ENCODE data around the gene FFAR3.
"Not testable (repeated sequence)": the region's sequence is repeated elsewhere in the genome, so short reads cannot be mapped to it uniquely, and the experiment has no call there.

Gene FFAR3

DNA sequence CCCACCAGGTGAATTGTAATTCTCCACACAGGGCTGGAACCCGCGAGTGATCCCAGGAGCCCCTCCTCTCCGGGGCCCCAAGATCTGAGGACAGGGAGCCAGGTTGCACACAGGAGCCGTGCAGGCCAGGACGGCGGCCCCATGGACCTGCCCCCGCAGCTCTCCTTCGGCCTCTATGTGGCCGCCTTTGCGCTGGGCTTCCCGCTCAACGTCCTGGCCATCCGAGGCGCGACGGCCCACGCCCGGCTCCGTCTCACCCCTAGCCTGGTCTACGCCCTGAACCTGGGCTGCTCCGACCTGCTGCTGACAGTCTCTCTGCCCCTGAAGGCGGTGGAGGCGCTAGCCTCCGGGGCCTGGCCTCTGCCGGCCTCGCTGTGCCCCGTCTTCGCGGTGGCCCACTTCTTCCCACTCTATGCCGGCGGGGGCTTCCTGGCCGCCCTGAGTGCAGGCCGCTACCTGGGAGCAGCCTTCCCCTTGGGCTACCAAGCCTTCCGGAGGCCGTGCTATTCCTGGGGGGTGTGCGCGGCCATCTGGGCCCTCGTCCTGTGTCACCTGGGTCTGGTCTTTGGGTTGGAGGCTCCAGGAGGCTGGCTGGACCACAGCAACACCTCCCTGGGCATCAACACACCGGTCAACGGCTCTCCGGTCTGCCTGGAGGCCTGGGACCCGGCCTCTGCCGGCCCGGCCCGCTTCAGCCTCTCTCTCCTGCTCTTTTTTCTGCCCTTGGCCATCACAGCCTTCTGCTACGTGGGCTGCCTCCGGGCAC, 6.7 kb upstream of the FFAR3 start:
- DNase-seq = no peak

DNA sequence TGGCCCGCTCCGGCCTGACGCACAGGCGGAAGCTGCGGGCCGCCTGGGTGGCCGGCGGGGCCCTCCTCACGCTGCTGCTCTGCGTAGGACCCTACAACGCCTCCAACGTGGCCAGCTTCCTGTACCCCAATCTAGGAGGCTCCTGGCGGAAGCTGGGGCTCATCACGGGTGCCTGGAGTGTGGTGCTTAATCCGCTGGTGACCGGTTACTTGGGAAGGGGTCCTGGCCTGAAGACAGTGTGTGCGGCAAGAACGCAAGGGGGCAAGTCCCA, 6.1 kb upstream of the FFAR3 start:
- DNase-seq = no peak

DNA sequence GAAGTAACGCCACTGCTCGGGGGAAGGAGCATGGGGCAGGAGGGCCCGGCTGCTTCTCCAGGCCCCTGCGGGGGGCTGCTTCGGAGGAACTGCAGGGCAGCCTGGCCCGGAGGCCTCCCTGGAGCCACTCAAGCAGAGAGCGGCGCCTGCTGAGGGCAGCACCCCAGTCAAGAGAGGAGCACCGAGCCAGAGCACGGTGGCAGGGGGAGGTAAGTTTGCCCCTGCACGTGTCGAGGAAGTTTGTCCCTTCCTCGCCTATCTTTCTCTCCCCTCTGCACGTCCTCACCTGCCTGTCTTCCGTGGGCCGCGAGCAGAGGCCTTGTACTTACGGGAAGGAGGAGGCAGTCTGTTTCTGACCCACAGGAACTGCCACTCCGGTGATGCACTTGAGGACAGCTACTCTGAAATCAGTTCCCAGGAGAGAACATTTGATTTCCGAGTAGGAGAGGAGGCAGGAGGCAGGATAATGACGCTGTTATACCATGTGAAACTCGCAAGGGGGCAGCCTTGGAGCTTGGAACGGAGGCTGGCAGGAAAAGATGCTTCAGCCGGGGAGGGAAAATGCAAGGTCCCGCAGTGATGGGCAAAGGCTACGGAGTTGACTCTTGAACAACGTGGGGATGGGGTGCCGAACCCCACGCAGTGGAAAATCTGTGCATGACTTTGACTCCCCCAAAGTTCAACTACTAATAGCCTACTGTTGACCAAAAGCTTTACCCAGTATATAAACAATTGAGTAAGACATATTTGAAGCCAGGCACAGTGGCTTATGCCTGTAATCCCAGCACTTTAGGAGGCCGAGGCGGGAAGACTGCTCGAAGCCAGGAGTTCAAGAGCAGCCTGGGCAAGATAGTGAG, 5.6 kb upstream of the FFAR3 start:
- peak; percentile 48 for DNase-seq

DNA sequence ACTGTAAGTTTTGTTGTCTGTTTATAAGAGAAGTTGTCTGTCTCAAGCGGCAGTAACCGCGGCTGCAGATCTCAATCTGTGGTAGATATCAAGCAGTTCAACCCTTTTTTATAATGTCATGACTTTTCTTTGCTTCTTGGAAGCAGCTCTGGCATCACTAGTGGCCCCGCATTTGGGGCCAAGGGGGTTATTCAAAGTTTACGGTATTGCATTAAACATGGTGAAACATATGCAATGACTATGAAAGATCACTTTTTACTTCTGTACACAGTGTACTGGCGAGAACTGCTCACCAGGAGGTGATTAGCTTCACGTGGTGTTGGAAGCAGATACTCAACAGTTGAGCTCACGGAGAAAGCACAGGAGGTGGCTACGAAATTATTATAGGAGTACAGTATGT, 4.6 kb upstream of the FFAR3 start:
- no peak for DNase-seq

DNA sequence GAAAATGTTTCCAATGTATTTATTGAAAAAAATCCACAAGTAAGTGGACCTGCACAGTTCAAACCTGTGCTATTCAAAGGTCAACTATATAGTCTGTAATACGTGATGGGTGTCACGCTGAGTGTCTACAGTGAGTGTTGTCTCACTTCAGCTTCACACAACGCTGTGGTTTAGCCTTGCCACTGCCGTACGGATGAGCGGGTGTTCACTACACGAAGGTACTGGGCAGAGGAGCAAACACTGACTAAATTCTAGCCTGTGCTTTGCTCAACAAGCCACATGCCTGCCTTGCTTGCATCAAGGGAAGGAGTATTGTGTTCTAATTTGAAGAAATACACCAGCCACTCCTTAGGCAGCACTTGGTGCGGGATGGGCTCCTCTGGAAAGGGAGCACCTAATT, 3.4 kb upstream of the FFAR3 start:
- DNase-seq = no peak

DNA sequence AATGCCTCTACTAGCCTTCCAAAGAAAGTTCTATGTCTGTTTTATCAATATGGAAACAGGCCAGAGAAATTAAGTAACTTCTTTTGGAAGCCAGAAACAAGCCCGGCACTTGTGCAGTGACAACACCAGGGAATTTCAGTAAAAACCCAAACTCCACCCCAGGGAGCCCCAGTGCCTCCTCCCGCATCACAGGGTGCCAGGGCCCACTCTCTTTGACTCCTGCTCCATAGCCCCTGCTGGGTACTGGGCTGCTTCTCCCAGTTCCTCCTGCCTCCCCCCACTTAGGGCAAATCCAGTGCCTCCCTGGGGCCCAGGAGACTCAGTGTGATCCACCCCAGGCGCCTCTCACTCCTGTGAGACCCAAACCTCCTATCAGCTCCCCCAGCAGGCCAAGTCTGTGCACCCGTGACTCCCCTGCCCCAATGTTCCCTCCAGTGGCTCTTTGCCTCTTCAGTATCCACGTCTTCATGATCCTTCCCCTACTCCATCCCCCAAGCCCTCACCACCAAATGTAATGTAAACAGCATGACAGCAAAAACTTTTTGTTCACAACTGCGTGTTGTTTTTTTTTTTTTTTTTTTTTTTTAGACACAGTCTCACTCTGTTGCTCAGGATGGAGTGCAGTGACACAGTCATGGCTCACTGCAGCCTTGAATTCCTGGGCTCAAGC, 2.3 kb upstream of the FFAR3 start:
- DNase-seq = no peak

DNA sequence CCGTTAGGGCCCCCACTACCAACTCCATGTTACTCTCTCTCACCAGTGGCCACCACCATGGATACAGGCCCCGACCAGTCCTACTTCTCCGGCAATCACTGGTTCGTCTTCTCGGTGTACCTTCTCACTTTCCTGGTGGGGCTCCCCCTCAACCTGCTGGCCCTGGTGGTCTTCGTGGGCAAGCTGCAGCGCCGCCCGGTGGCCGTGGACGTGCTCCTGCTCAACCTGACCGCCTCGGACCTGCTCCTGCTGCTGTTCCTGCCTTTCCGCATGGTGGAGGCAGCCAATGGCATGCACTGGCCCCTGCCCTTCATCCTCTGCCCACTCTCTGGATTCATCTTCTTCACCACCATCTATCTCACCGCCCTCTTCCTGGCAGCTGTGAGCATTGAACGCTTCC, 574 bp downstream of the FFAR3 start:
- DNase-seq = not testable (repeated sequence)

DNA sequence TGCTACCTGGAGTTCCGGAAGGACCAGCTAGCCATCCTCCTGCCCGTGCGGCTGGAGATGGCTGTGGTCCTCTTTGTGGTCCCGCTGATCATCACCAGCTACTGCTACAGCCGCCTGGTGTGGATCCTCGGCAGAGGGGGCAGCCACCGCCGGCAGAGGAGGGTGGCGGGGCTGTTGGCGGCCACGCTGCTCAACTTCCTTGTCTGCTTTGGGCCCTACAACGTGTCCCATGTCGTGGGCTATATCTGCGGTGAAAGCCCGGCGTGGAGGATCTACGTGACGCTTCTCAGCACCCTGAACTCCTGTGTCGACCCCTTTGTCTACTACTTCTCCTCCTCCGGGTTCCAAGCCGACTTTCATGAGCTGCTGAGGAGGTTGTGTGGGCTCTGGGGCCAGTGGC, 1.1 kb downstream of the FFAR3 start:
- DNase-seq = not testable (repeated sequence)

DNA sequence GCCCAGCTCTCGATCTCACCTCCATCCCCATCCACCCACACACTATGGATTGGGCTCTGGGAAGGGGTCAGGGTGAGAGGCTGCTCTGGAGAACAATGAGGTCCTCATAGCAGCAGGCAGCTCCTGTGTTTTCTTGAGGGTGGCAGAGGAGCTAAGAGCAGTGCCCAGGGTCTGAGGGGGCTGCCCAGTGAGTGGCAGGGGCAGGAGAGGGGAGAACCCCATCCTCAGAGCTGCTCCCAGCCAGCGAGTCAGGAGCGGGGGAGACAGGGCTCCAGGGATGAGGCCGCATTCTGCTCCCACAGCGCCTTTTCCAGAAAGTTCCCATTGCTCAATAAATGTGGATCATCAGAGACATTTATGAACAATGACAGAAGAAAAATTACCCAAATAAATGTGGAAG, 1.8 kb downstream of the FFAR3 start:
- not testable (repeated sequence) for DNase-seq

DNA sequence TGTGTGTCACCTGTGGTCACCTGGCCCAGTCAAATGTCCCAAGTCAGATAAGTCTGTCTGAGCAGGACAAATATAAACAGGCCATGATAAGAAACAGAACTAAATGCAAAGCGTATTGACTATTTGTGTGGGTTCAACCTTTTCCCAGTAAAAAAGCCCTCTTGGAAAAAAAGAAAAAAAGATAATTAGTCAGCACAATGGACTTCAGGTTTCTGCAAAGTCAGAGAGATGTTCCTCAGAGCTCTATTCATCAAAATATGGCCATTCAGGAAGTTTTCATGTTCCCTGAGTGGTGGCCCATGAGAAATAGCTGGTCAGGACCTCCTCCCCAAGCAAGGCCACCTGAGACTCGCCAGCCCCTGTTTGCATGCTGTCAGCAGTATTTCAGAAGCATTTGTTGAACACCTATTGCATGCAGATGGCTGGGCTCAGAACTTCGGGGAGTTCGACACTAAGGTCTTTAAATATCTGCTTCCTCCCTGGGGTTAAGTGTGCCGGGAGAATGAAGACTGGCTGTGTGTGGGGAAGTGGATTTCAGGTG, 2.7 kb downstream of the FFAR3 start:
- DNase-seq = no peak

DNA sequence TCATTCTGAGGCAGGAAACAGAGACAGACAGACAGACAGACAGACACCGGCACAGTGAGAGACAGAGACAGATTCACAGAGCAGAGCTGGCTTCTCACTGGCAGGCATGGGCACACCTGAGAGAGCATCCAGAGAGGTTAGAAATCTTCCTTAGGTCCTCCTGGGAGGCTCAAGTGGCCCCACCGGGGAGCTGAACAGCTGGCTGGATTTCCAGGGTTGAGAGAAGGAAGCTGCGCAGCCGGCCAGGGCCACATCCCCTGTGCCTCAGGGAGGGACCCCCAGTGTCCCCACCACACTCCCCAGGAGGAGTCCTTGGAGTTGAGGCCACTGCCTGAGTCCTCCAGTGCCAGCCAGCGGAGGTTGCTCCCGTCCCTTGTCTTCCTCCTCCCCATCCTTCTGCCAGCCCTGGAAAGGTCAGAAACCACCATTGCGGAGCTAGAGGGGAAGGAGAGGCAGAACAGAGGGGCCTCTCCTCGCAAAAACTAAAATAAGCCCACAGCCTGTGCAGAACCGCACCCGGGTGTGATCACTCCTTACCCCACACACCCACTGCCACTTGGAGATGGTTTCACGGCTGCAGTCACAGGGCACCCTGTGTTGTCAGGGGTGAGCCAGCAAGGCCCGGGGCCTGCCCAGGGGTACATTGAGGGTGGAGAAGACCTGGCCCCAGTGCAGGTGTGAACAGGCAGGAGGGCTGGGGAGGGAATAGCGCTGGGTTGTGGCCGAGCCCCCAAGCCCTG, 4.2 kb downstream of the FFAR3 start:
- DNase-seq = no peak

DNA sequence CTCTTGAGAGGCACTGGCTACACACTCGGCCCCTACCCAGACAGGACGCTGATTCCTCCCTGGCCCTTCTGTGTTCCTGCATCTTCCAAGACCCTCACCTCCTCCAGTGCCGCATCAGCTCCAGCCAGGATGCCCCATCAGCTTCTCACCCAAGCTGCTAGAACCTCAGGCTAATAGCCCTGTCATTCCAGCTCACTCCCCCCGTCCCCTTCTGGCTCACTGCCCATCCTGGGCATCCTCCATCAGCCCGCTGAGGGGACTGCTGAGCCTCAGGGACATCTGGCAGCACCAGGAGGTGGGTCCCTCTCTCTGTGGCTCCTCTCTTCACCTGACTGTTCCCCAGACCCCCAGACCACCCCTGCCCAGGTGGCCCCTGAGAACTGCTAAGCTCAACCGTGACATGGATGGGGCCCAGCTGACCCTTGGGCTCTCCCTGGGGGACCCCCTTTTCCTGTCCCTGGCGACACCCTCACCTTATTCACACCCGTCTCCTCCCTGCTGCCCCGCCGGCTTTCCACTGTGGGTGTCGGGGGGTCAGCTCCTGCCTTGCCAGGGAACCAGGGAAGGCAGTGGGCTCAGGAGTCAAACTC, 4.8 kb downstream of the FFAR3 start:
- DNase-seq = no peak

DNA sequence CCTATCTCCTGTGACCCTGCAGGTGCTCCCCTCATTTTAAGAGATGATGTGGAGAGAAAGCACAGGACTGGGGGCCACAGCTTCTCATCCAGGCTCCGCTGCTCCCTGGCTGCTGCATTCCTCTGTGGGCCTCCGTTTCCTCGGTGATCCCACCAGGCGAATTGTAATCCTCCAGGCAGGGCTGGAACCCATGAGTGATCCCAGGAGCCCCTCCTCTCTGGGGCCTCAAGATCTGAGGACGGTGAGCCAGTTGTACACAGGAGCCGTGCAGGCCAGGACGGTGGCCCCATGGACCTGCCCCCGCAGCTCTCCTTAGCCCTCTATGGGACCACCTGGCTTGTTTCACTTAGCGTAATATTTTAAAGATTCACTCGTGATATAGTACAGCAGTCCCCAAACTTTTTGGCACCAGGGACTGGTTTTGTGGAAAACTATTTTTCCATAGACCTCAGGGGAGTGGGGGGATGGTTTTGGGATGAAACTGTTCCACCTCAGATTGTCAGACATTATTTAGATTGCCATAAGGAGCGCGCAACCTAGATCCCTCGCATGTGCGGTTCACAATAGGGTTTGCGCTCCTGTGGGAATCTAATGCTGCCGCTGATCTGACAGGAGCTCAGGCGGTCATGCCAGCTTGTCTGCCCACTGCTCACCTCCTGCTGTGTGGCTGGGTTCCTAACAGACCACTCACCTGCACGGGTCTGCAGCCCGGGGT, 5.6 kb downstream of the FFAR3 start:
- no peak for DNase-seq

DNA sequence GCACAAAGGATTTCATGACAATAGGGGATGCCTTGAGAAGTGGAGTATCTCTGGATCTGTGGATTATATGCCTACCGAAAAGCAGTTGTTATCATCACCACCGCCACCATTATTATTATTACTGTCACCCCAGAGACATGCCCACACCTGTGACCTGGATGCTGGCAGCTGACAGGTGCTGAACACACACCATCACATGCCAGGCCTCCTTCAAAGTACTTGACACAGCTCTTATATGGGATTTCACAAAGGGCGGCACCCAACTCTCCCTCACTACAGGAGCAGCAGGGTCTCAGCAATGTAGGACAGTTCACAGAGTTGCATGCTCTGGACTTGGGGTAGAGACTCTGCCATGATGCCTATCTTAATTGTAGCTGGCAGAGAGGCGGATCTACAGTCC, 7.0 kb downstream of the FFAR3 start:
- no peak for DNase-seq

DNA sequence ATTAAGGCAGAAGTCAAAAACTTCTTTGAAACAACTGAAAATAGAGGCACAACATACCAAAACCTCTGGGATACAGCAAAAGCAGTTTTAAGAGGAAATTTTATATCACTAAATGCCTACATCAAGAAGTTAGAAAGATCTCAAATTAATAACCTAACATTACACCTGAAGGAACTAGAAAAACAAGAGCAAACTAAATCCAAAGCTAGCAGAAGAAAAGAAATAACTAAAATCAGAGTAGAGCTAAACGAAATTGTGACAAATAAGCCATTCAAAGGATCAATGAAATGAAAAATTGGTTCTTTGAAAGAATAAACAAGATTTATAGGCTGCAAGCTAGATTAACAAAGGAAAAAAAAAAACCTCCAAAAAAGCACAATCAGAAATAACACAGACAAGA, 10.1 kb downstream of the FFAR3 start:
- no peak for DNase-seq

DNA sequence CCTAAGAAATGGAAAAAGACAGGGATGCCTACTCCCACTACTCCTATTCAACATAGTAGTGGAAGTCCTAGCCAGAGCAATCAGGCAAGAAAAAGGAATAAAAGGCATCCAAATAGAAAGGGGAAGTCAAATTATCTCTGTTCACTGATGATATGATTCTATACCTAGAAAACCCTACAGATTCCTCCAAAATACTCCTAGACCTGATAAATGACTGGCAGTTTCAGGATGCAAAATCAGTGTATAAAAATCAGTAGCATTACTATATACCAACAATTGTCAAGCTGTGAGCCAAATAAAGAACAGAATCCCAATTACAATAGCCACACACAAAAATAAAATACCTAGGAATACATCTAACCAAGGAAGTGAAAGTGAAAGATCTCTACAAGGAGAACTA, 11.3 kb downstream of the FFAR3 start:
- no peak for DNase-seq

DNA sequence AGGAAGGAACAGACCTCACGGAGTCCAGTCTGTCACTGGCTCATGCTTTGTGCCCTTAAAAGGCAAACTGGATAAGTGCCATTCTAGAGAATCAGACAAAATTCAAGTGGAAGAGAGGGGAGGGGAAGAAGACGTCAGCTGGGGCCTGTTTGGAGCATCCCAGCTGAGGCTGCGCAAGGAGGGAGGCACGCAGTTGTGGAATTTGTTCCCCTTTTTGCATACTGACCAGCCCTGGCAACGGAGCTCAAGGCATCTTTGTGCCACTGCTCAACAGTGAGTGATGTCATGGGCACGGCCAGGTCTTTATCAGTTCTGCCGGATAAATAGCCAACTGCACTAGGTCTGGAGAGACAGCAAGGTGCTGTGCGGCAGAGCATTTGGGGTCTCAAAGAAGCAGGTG, 12.5 kb downstream of the FFAR3 start, which contains the start of gene GPR42:
Gene GPR42, plus strand, starts transcription at position 347 of the 400 bp plus-strand sequence. CDS start 292 bp downstream, outside the sequence.
- no peak for DNase-seq

DNA sequence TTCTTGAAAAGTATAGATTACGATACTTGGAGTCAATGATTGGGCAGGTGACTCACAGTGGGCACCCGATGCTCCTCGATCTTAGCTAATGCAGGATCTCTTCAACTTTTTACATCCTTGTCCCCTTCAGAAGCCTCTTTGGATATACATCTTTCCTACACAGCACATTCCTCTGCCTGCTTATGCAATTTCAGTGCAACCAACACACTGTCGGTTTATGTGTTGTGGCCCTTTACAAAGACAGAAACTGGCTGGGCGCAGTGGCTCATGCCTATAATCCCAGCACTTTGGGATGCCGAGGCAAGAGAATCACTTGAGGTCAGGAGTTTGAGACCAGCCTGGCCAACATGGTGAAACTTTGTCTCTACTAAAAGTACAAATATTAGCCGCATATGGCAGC, 15.2 kb downstream of the FFAR3 start:
- no peak for DNase-seq

DNA sequence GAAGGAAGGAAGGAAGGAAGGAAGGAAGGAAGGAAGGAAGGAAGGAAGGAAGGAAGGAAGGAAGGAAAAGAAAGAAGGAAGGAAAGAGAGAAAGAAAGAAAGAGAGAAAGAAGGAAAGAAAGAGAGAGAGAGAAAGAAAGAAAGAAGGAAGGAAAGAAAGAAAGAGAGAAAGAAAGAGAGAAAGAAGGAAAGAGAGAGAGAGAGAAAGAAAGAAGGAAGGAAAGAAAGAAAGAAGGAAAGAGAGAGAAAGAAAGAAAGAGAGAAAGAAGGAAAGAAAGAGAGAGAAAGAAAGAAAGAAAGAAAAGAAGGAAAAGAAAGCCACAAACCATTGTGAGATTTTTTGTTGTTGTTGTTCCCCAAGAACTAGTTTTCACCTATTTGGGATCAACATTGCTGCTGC, 15.8 kb downstream of the FFAR3 start:
- not testable (repeated sequence) for DNase-seq

DNA sequence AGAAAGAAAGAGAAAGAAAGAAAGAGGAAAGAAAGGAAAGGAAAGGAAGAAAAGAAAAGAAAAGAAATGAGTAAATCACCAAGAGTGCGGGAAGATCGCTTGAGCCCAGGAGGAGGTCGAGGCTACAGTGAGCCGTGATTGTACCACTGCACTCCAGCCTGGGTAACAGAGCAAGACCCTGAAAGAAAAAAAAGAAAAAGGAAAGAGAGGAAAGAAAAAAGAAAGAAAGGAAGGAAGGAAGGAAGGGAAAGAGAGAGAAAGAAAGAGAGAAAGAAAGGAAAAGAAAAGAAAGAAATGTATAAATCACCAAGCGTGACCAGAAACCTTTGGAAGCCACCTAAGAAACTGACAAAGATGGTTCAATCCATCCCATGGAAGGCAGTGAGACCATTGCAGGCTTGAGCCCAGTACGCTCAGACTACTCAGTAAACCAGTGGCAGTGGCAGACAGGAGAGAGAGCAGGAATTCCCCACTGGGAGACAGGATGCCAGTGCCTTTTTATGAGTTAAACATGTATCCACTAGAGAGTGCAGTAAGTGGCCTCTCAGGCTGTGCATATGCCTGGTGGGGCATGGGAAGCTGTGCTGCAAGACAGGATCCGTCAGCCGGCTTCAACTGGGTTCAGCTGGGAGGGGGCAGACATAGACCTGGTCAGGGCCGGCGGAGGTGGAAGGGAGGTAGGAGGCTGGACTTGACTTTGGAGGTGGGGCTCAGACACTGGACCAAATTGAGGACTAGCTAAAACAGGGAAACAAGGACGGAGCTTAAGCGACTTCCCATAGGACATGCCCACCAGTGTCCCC, 17.4 kb downstream of the FFAR3 start:
- DNase-seq = no peak

DNA sequence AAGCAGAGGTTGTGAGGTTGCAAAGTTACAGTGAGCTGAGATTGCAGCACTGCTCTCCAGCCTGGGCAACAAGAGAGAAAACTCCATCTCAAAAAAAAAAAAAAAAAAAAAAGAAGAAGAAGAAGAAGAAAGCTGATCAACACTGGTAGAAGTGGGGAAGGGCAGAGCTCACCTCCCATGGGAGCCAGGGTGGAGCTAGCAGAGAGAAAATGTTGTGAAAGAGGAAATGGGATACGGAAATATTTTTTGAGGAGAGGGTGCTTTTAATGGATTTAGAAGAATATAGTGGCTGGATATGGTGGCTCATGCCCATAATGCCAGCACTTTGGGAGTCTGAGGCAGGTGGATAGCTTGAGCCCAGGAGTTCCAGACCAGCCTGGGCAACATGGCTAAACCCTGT, 19.4 kb downstream of the FFAR3 start:
- DNase-seq = no peak

Data from activated effector memory CD4-positive, alpha-beta T cell treated with Interleukin-2 at 50 U/mL for 16 hours (primary cell).